Ovary (tissue), 3 donors: ENCODE measurements around the gene SUSD6.

ENCODE experiments used
- EP300 ChIP-seq: sonication (generic); formaldehyde crosslinking; IDR thresholded peaks from one replicate; pipeline ENCODE4 v1.6.1; 2017; ENCODE audit warnings: antibody characterized with exemption
- TF ChIP-seq, protein P1 (sequence below), 3 donors: fragments of 450-650 bp in 2 of 3; fragments of 200-600 bp in 1 of 3; IDR thresholded peaks; one replicate each; pipeline versions ENCODE4 v1.5.1 to v1.8.0; 2016 to 2022; ENCODE audit warnings: antibody characterized with exemption in 3 of 3, mild to moderate bottlenecking in 1 of 3
- donor health status: DM: no; HTN: no; CAD: no.

DNA sequence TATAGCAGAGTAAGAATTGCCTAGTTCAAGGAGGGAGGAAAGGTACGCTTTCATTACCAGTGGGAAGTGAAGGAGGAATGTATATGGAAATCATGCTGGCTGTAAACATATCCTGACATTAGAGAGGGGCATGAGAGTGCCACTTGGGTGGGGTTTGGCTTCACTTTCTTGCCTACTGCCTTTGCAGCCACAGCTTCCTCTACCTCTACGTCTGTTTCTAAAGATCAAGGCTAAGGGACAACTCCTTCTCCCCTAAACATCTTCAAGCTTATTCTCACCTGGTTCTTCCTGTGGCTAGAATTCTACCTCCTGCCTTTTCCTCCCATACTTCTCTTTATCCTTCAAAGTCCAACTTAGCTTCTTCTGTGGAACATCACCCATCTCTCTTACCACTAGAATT lies 58.0 kb downstream of the SUSD6 start:
- TF ChIP-seq, protein P1, sequence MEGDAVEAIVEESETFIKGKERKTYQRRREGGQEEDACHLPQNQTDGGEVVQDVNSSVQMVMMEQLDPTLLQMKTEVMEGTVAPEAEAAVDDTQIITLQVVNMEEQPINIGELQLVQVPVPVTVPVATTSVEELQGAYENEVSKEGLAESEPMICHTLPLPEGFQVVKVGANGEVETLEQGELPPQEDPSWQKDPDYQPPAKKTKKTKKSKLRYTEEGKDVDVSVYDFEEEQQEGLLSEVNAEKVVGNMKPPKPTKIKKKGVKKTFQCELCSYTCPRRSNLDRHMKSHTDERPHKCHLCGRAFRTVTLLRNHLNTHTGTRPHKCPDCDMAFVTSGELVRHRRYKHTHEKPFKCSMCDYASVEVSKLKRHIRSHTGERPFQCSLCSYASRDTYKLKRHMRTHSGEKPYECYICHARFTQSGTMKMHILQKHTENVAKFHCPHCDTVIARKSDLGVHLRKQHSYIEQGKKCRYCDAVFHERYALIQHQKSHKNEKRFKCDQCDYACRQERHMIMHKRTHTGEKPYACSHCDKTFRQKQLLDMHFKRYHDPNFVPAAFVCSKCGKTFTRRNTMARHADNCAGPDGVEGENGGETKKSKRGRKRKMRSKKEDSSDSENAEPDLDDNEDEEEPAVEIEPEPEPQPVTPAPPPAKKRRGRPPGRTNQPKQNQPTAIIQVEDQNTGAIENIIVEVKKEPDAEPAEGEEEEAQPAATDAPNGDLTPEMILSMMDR (IDR thresholded peaks at IDR 0.05) = no peak
- TF ChIP-seq EP300 = no peak
